MM.1S (cell line): ENCODE measurements around the gene C12orf75.

Experiments
- DNase-seq: peaks from one replicate; pipeline ENCODE4 v3.0.0-alpha.2; 2015
- H2AFZ ChIP-seq: fragments of 300-600 bp; sonication (generic); 2 replicates; pipeline ENCODE4 v1.6.0; 2016; ENCODE audit warnings: antibody characterized with exemption, low read length
- H3F3A ChIP-seq: fragments of 300-600 bp; sonication (generic); 2 replicates; pipeline ENCODE4 v1.6.1; 2016; ENCODE audit warnings: mild to moderate bottlenecking, antibody characterized with exemption, low read length, moderate library complexity, mixed read lengths; ENCODE audit not compliant: insufficient read depth
- H3K27ac ChIP-seq: fragments of 300-600 bp; sonication (generic); 2 replicates; pipeline ENCODE4 v1.5.1; 2016; ENCODE audit warnings: mild to moderate bottlenecking, low read length
- H3K27me3 ChIP-seq: fragments of 300-600 bp; sonication (generic); replicated peaks from 2 replicates; pipeline ENCODE4 v1.6.0; 2016; ENCODE audit warnings: low read length; ENCODE audit not compliant: insufficient read depth
- H3K36me3 ChIP-seq: fragments of 300-600 bp; sonication (generic); replicated peaks from 2 replicates; pipeline ENCODE4 v1.6.1; 2016; ENCODE audit warnings: mild to moderate bottlenecking, low read length, mixed read lengths; ENCODE audit not compliant: insufficient read depth
- H3K4me1 ChIP-seq: fragments of 300-600 bp; sonication (generic); 2 replicates; pipeline ENCODE4 v1.6.1; 2016; ENCODE audit warnings: low read length, mixed read lengths
- H3K4me2 ChIP-seq: fragments of 300-600 bp; sonication (generic); 2 replicates; pipeline ENCODE4 v1.6.0; 2016; ENCODE audit warnings: low read depth, low read length
- H3K4me3 ChIP-seq: fragments of 300-600 bp; sonication (generic); 2 replicates; pipeline ENCODE4 v1.5.1; 2016; ENCODE audit warnings: low read length, mixed read lengths
- H3K79me2 ChIP-seq: fragments of 300-600 bp; sonication (generic); 2 replicates; pipeline ENCODE4 v1.6.1; 2016; ENCODE audit warnings: mixed run types, low read length, mixed read lengths
- H3K9ac ChIP-seq: fragments of 300-600 bp; sonication (generic); 2 replicates; pipeline ENCODE4 v1.6.1; 2016; ENCODE audit warnings: low read length, mixed read lengths
- H3K9me2 ChIP-seq: fragments of 300-600 bp; sonication (generic); replicated peaks from 2 replicates; pipeline ENCODE4 v1.6.1; 2016; ENCODE audit warnings: mild to moderate bottlenecking, low read length, mixed read lengths; ENCODE audit not compliant: insufficient read depth
- H3K9me3 ChIP-seq: fragments of 300-600 bp; sonication (generic); replicated peaks from 2 replicates; pipeline ENCODE4 v1.6.1; 2016; ENCODE audit warnings: mild to moderate bottlenecking, low read length, mixed read lengths; ENCODE audit not compliant: insufficient read depth
- H4K20me1 ChIP-seq: fragments of 300-600 bp; sonication (generic); 2 replicates; pipeline ENCODE4 v1.6.1; 2016; ENCODE audit warnings: mild to moderate bottlenecking, low read length, moderate library complexity, mixed read lengths; ENCODE audit not compliant: insufficient read depth
- EZH2 ChIP-seq: fragments of 300-600 bp; sonication (generic); optimal IDR thresholded peaks from 2 replicates; pipeline ENCODE3; 2017; ENCODE audit warnings: low read depth, mild to moderate bottlenecking, antibody characterized with exemption, low read length, mixed read lengths
- EZH2phosphoT487 ChIP-seq: fragments of 300-600 bp; sonication (generic); IDR thresholded peaks from 2 replicates; pipeline ENCODE4 v1.6.1; 2018; ENCODE audit warnings: antibody characterized with exemption, low read length
- TF ChIP-seq, protein P1 (sequence below): fragments of 300-600 bp; sonication (generic); IDR thresholded peaks from 2 replicates; pipeline ENCODE4 v1.5.1; 2016; ENCODE audit warnings: antibody characterized with exemption, low read length, mixed read lengths

The C12orf75 gene

DNA sequence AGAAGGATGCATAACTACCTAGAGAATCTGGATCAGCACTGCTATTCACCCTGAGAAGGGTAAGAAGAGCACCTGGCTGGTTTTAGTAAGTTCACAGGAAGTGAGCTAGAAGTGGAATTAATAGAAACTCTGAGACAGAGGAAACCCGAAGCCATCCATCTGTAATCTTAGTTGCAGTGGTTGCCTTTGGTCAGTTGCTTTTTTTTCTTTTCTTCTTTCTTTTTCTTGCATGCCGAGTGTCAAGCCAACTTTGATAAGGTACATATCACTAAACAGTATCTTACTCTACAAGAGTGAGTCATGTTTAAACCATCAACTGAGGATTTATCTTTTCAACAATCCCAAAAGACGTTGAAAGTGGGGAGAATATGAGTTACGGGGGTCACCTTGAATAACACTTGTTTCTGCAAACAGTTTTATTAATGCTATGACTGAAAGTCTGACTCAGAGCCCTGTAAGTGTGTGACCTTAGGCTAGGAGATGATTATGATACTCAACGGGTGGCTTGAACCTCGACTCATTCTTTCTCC lies 26.7 kb downstream of the C12orf75 start:
- Histone ChIP-seq H3K9me2 (no peaks in the 10 kb centered on the region), H3K27ac (peak overlapping the region; percentile 75), H3K4me3 (peak overlapping the region; percentile 37)

DNA sequence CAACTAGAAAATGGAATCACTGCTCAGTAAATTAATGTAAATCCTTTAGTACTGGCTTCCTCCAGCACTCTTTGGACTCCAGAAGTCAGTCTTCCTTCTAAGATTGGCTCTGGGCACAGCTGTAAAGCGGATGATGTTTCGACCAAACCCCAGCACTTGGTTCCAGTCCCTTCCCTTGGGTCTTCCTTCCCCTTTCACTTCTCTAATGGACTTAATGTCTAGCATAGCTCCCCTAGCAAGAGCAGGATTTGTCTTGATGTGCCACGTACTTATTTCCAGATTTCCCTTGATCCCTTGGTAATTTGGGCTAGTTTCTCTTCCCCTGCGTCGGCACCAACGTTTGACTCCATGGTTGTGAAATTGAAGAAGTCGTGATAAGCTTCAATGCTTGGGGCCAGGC lies 28.3 kb downstream of the C12orf75 start:
- H3K4me2 ChIP-seq = no peak overlapping the region
- H3K36me3 ChIP-seq = no peaks in the 10 kb centered on the region
- no peaks in the 10 kb centered on the region for H4K20me1 ChIP-seq
- TF ChIP-seq EZH2 (no peak), EZH2phosphoT487 (no peak)
- TF ChIP-seq, protein P1, sequence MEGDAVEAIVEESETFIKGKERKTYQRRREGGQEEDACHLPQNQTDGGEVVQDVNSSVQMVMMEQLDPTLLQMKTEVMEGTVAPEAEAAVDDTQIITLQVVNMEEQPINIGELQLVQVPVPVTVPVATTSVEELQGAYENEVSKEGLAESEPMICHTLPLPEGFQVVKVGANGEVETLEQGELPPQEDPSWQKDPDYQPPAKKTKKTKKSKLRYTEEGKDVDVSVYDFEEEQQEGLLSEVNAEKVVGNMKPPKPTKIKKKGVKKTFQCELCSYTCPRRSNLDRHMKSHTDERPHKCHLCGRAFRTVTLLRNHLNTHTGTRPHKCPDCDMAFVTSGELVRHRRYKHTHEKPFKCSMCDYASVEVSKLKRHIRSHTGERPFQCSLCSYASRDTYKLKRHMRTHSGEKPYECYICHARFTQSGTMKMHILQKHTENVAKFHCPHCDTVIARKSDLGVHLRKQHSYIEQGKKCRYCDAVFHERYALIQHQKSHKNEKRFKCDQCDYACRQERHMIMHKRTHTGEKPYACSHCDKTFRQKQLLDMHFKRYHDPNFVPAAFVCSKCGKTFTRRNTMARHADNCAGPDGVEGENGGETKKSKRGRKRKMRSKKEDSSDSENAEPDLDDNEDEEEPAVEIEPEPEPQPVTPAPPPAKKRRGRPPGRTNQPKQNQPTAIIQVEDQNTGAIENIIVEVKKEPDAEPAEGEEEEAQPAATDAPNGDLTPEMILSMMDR = no peak
- H3K4me1 ChIP-seq = peaks cover 22% of the 10 kb centered on the region
- no peak for DNase-seq
- H3K27ac ChIP-seq = no peak overlapping the region
- no peak overlapping the region for H3K9ac ChIP-seq
- peaks cover 27% of the 10 kb centered on the region for H3K79me2 ChIP-seq
- peaks cover 21% of the 10 kb centered on the region for H3F3A ChIP-seq
- no peaks in the 10 kb centered on the region for H3K9me2 ChIP-seq
- no peak overlapping the region for H3K4me3 ChIP-seq
- H2AFZ ChIP-seq = no peak overlapping the region
- H3K27me3 ChIP-seq = no peaks in the 10 kb centered on the region
- no peaks in the 10 kb centered on the region for H3K9me3 ChIP-seq

More for the DNA sequence above, 26.7 kb downstream of the C12orf75 start:
- H3K9me3 ChIP-seq = no peaks in the 10 kb centered on the region
- H3K9ac ChIP-seq = peak overlapping the region; percentile 27; the same call in 1 of the 2 replicates
- TF ChIP-seq EZH2 = no peak
- TF ChIP-seq, protein P1 = no peak
- TF ChIP-seq EZH2phosphoT487 = no peak
- DNase-seq = peak; percentile 87
- no peaks in the 10 kb centered on the region for H3K27me3 ChIP-seq
- H2AFZ ChIP-seq = peak overlapping the region; percentile 46
- H3K4me2 ChIP-seq = peak overlapping the region; percentile 54
- H3K36me3 ChIP-seq = no peaks in the 10 kb centered on the region
- H3K79me2 ChIP-seq = peaks cover 34% of the 10 kb centered on the region
- H4K20me1 ChIP-seq = no peaks in the 10 kb centered on the region
- peaks cover 29% of the 10 kb centered on the region for H3K4me1 ChIP-seq
- H3F3A ChIP-seq = peaks cover 21% of the 10 kb centered on the region

DNA sequence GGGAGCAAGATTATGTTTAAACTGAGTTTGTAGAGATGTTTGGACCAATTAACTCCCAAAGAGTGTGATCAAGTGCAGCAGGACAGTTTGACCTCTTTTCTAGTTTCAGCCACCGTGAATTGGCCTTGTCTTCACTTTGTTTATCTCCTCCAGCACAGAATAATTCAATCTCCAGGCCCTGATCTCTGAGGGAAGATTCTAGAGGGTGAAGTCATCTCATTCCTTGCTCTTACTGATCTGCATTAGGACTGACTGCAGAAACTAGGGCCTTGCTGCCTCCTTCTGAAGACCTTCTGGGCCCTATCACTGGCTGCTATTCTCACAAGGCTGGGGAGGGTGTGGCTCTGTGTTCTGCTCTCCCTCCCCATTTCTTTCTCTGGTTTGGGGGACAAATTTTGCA lies 29.4 kb downstream of the C12orf75 start:
- Histone ChIP-seq H3K9ac (no peak overlapping the region), H2AFZ (no peak overlapping the region), H3F3A (peaks cover 21% of the 10 kb centered on the region), H3K27ac (no peak overlapping the region), H3K4me1 (peaks cover 22% of the 10 kb centered on the region), H3K9me2 (no peaks in the 10 kb centered on the region), H3K79me2 (peaks cover 16% of the 10 kb centered on the region), H3K27me3 (no peaks in the 10 kb centered on the region), H3K9me3 (no peaks in the 10 kb centered on the region), H3K4me2 (no peak overlapping the region), H4K20me1 (no peaks in the 10 kb centered on the region), H3K36me3 (no peaks in the 10 kb centered on the region), H3K4me3 (no peak overlapping the region)
- TF ChIP-seq EZH2phosphoT487 (no peak), EZH2 (no peak)
- TF ChIP-seq, protein P1 = no peak
- DNase-seq = no peak
